GM18861 (cell line): ENCODE results near the gene ZSWIM1.
"Not testable (repeated sequence)": the region's sequence is repeated elsewhere in the genome, so short reads cannot be mapped to it uniquely, and the experiment has no call there.

Experiments used
- ATAC-seq: cut with Tn5 transposase; IDR thresholded peaks from one replicate; pipeline ENCODE4 v1.9.1; 2021; ENCODE audit not compliant: unreplicated experiment

ZSWIM1 gene

DNA sequence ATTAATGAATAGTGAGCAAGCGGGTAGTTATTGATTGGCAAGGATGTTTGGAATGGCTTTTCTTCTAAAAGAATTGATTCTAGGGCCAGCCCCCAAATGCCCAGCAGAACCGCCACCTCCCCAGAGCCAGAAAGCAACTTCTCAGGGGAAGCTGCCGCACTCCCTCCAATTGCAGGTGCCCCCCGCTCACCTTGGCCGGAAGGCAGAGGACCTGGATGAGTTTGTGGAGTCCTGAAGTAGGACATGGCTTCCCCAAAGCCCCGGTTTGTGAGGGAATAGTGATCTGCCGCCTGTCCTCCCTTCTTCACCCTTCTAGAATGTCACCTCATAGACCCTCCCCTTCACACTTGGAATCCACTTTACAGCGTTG is 6.3 kb downstream of the ZSWIM1 start, which contains the start of gene SPATA25:
Gene SPATA25 (minus strand): TSS at position 277 of the 370 bp plus-strand sequence. CDS start 32 bp downstream, at position 245.
- no peak for ATAC-seq

- no peak for ATAC-seq
Measured at GRCh38 chr20:45888681-45889080, 7.7 kb downstream of the ZSWIM1 start.

- ATAC-seq: no peak
Measured at GRCh38 chr20:45890077-45890984, 9.3 kb downstream of the ZSWIM1 start.

- peak; percentile 55 for ATAC-seq
Measured at GRCh38 chr20:45890985-45891983, 10.3 kb downstream of the ZSWIM1 start, which contains the start of the genes CTSA and NEURL2. TSS of gene CTSA (plus strand) at chr20:45891335. CDS start at chr20:45891569, 234 bp downstream. TSS of gene NEURL2 (minus strand) at chr20:45891208. CDS start at chr20:45890991, 217 bp downstream.

DNA sequence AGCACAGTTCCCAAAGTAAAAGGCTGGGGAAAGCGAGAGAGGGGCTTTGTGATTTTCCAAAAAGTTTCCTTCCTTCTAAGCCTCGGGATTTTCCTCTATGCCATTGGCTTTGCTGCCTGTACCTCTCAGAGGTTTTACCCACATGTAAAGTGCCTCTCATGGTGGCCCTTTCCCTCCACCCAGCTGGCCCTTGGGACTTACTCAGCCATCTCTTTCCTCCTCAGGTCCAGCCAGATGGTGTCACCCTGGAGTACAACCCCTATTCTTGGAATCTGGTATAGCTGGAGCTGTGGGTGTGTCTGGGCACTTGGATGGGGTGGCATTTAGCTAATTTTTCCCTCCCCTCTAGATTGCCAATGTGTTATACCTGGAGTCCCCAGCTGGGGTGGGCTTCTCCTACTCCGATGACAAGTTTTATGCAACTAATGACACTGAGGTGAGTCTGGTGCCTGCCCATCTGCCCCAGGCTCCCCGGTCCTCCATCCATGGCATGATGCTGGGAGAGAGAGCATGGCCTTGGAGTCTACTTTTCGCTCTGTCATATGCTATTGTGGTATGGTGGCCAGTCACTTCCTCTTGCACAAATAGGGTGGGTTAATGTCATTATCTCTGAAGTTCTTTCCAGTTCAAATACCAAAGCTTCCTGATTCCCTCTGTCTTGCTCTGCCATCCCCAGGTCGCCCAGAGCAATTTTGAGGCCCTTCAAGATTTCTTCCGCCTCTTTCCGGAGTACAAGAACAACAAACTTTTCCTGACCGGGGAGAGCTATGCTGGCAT is 11.2 kb downstream of the ZSWIM1 start:
- no peak for ATAC-seq

DNA sequence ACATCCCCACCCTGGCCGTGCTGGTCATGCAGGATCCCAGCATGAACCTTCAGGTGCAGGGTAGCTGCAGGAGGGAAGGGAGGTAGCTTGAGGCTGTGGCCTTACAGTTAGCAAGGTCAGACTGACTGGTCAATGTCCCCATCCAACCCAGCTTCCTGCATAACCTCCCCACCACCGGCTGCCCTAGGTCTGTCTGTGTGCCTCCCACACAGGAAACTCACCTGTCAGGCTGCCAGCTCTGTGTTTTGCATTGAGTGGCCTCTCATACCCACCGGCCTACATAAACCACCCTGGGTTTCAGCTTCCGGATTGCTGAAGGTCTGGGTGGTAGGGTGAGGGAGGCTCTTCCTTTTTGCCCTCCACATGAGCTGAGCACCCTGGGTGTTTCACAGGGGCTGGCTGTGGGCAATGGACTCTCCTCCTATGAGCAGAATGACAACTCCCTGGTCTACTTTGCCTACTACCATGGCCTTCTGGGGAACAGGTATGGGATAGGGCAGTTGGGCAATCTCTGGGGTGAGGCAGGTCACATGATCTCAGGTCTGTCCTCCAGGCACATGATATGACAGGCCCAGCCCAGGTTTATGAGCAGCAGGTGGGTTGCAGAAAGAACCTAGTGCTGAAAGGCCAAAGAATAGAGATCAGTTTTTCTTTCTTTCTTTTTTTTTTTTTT is 11.9 kb downstream of the ZSWIM1 start:
- ATAC-seq: no peak

GRCh38 chr20:45893831-45894230 is 12.8 kb downstream of the ZSWIM1 start:
- no peak for ATAC-seq

- no peak for ATAC-seq
Measured at GRCh38 chr20:45894797-45895196, 13.8 kb downstream of the ZSWIM1 start.

GRCh38 chr20:45896641-45897161 is 15.7 kb downstream of the ZSWIM1 start:
- ATAC-seq: no peak

DNA sequence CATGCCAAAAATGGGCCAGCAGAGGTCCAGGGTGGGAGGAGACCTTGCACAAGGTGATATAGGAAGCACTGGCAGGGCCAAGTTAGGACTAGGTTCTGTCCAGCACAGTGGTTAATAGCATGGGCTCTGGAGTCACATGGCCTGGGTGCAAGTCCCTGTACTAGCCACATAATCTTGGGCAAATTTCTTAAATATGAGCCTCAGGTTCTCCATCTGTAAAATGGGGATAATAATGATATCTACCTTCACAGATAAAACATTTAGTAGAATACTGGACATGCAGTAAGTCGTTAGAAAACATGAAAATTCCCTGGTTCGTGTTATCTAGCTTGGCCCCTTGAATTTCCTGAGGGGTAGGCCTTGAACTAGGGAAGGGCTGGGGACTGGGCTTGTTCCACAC is 16.3 kb downstream of the ZSWIM1 start:
- no peak for ATAC-seq

DNA sequence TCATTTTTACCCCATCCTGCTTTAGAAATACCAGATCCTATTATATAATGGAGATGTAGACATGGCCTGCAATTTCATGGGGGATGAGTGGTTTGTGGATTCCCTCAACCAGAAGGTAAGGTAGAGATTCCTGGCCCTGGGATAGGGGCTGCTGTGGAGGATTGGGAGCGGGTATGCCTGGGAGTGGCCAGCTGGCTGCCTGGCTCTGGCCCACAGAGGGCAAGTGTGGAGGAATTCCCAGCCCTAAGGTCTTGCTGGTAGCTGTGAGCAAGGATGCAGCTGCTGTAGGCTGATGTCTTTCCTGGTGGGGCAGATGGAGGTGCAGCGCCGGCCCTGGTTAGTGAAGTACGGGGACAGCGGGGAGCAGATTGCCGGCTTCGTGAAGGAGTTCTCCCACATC is 16.7 kb downstream of the ZSWIM1 start:
- ATAC-seq: no peak

DNA sequence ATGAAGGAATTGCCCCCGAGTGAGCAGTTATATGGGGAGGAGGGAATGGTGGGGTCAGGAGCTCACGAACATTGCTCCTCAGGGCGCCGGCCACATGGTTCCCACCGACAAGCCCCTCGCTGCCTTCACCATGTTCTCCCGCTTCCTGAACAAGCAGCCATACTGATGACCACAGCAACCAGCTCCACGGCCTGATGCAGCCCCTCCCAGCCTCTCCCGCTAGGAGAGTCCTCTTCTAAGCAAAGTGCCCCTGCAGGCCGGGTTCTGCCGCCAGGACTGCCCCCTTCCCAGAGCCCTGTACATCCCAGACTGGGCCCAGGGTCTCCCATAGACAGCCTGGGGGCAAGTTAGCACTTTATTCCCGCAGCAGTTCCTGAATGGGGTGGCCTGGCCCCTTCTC is 17.3 kb downstream of the ZSWIM1 start:
- ATAC-seq: no peak

GRCh38 chr20:45899046-45899835 is 18.2 kb downstream of the ZSWIM1 start:
- ATAC-seq: no peak

DNA sequence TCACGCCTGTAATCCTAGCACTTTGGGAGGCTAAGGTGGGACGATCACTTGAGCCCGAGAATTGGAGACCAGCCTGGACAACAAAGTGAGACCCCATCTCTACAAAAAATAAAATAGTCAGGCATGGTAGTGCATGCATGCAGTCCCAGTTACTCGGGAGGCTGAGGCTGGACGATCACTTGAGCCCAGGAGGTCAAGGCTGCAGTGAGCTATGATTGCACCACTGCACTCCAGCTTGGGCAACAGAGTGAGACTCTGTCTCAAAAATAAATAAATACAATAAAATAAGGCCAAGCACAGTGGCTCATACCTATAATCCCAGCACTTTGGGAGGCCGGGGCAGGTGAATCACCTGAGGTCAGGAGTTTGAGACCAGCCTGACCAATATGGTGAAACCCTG is 20.3 kb downstream of the ZSWIM1 start:
- not testable (repeated sequence) for ATAC-seq

DNA sequence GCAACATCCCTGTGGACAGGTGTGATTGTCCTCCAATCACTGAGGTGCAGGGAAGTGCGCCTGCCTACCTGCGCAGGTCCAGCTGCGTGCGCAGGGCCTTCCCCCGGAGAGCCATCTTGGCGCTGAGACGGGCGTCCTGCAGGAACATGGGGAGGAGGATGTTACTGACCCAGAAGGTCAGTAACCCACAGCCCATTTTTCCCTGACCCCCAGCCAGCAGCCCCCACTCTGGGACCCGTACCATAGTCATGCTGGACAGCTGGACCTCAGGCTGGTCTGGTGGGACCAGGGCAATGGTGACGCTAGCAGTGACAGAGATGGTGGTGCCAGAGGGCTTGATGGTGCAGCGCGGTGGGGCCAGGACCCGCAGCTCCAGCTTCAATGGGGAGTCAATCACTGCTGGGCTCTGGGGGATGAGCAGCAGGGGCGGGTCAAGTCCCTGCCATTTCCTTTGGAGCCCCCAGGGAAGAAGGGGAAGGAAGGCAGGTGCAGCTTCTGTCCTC is 21.2 kb downstream of the ZSWIM1 start:
- ATAC-seq: no peak

DNA sequence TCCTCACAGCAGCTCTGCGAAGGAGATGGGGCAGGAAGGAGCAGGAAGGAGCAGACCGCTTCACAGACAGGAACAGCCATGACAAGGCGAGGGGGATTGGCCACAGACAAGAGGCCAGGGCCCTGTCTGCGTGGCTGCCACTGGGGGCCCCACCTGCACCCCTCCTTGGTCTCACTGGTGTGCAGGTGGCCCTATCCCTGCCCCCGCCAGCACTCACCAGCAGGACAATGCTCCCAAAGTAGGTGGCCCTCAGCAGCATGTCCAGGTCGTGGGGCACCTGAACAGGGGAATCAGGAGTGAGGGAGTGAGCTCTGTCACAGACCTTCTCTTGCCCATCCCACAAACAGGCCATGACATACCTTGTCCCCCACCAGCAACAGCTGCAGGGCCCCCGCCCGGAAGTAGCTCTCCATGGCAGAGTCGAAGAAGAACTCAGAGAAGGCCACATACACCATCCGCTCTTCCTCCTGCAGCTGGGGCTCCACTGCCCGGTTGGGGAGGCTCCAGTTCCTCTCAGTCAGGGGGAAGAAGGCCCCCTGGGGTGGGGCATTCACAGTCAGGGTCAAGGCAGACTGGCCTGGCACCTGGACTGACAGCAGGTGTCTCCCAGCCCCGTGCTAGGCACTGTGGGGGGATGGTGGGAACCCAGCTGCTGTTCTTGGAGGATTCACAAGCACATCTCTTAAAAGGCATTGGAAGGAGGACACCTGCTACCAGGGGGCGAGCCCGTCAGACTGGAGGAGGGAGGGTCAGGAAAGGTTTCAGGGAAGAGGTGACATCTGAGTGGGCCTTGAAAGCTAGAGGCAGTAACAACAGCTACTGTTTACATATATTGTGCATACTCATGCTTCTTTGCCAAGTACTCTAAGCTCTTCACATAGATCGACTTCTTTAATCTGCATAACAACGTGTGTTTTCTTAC is 23.8 kb downstream of the ZSWIM1 start:
- ATAC-seq: no peak

- no peak for ATAC-seq
Measured at GRCh38 chr20:45905505-45906079, 24.6 kb downstream of the ZSWIM1 start.
